ENCODE data around the gene RPS23.
A peak's percentile ranks its signal among the peaks of the same experiment; 100 is the strongest.

GRCh38 chr5:82313016-82313415 is 34.9 kb upstream of the RPS23 start:
- TF ChIP-seq REST (IDR thresholded peaks at IDR 0.05; ENCODE audit: low read depth): no peak
- no peak for TF ChIP-seq POLR2AphosphoS5 (IDR thresholded peaks at IDR 0.05; ENCODE audit: low read depth, low read length)
- peak; percentile 19; the same call in 1 of the 2 replicates for TF ChIP-seq SP1 (IDR thresholded peaks at IDR 0.05; ENCODE audit: low read depth)
- TF ChIP-seq POLR2A (IDR thresholded peaks at IDR 0.05; ENCODE audit: borderline replicate concordance, extremely low read depth, insufficient read depth, insufficient read length): no peak
- TF ChIP-seq EZH2 (IDR thresholded peaks at IDR 0.05): no peak
- TF ChIP-seq CTCF (IDR thresholded peaks at IDR 0.05 in 2 of 3, conservative IDR thresholded peaks at IDR 0.05 in 1 of 3; ENCODE audit: borderline replicate concordance in 1 of 3, insufficient read depth in 1 of 3, low read depth in 2 of 3, low read length in 2 of 3): no peak
- TF ChIP-seq ZNF274 (IDR thresholded peaks at IDR 0.05; ENCODE audit: low read depth, low read length): no peak
- no peak for TF ChIP-seq CEBPB (IDR thresholded peaks at IDR 0.05; ENCODE audit: low read depth)
- no peak for TF ChIP-seq EZH2phosphoT487 (IDR thresholded peaks at IDR 0.05; ENCODE audit: borderline replicate concordance)
- TF ChIP-seq RAD21 (IDR thresholded peaks at IDR 0.05; ENCODE audit: low read depth): no peak
- peak; percentile 91 for TF ChIP-seq TCF7L2 (IDR thresholded peaks at IDR 0.05; ENCODE audit: borderline replicate concordance, extremely low read depth, insufficient read depth, insufficient read length)
- TF ChIP-seq JUND (IDR thresholded peaks at IDR 0.05): no peak
